ENCODE data around the gene MYBPC1. TPM values are rescaled to one million over a fixed set of nuclear protein-coding genes. Genes with fewer than 3 reads are reported as not detected.
"Not testable (repeated sequence)": the region's sequence is repeated elsewhere in the genome, so short reads cannot be mapped to it uniquely, and the experiment has no call there.

The MYBPC1 gene
- total RNA-seq, 2 donors from 2014 or later: 0.89 to 4.2 TPM

DNA sequence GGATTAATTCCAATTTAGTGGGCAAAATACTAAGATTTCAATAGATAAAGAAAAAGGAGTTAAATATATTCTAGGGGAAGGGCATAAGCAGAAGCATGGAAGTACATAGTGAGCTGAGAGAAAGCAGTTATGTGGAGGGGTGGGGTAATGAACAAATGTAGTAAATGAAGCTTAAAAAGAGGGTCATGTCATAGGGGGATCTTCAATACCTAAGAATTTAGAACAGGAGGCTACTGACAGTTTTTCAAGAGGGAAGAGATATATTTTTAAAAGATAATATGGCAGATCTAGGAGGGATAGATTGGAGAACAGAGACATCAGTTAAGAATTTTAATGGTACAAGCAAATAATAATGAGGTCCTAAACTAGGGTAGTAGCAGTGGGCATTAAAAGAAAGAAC, 135.1 kb downstream of the MYBPC1 start:
- H3K9ac ChIP-seq (ENCODE audit: low read depth in 2 of 2, low read length in 2 of 2): no peak overlapping the region
- no peaks in the 10 kb centered on the region for H3K9me3 ChIP-seq
- no peak overlapping the region for H3K4me3 ChIP-seq
- TF ChIP-seq CTCF (IDR thresholded peaks at IDR 0.05): no peak
- H3K27me3 ChIP-seq: no peaks in the 10 kb centered on the region
- H3K4me1 ChIP-seq: no peaks in the 10 kb centered on the region
- H3K27ac ChIP-seq: no peak overlapping the region
- H3K36me3 ChIP-seq: no peaks in the 10 kb centered on the region
- DNase-seq: no peak
- intact Hi-C loops (cut with DNase I): no loop called here

DNA sequence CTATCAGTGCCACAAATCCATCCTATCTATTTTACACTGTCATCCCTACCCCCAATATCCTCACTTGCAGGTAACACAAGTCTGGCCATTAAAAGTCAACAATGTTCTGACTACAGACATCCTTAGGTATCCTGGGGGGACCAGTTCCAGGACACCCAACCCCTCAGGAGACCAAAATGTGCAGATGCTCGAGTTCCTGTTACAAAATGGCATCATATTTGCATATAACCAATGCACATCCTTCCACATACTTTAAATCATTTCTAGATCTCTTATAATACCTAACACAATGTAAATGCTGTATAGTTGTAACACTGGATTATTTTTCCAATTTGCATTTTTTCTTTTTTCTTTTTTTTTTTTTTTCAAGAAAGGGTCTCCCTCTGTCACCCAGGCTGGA, 137.5 kb downstream of the MYBPC1 start:
- no peak overlapping the region for H3K9ac ChIP-seq (ENCODE audit: low read depth in 2 of 2, low read length in 2 of 2)
- intact Hi-C loops (cut with DNase I): no loop called here
- no peak overlapping the region for H3K27ac ChIP-seq
- no peak overlapping the region for H3K4me3 ChIP-seq
- no peaks in the 10 kb centered on the region for H3K27me3 ChIP-seq
- no peaks in the 10 kb centered on the region for H3K9me3 ChIP-seq
- no peaks in the 10 kb centered on the region for H3K36me3 ChIP-seq
- H3K4me1 ChIP-seq: no peaks in the 10 kb centered on the region
- no peak for DNase-seq
- TF ChIP-seq CTCF (IDR thresholded peaks at IDR 0.05): no peak

GRCh38 chr12:101733166-101733565, 138.4 kb downstream of the MYBPC1 start:
- intact Hi-C loops (cut with DNase I): no loop called here
- TF ChIP-seq CTCF (IDR thresholded peaks at IDR 0.05): no peak
- Histone ChIP-seq H3K4me3 (no peak overlapping the region), H3K27ac (no peak overlapping the region), H3K27me3 (no peaks in the 10 kb centered on the region), H3K9me3 (no peaks in the 10 kb centered on the region), H3K4me1 (no peaks in the 10 kb centered on the region), H3K36me3 (no peaks in the 10 kb centered on the region), H3K9ac (ENCODE audit: low read depth in 2 of 2, low read length in 2 of 2) (no peak overlapping the region)
- DNase-seq: no peak

DNA sequence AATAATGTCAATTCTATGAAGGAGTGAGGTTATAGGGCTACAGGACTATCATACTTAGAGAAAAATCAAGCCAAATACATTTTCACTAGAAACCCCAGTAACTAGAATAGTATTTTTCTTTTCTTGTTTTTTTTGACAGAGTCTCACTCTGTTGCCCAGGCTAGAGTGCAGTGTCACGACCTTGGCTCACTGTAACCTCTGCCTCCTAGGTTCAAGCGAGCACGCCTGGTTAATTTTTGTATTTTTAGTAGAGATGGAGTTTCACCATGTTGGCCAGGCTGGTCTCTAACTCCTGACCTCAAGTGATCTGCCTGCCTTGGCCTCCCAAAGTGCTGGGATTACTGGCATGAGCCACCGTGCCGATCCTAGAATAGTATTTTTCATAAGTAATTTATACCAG, 139.7 kb downstream of the MYBPC1 start:
- intact Hi-C loops (cut with DNase I); H3K27ac ChIP-seq; H3K9me3 ChIP-seq; H3K4me1 ChIP-seq; H3K36me3 ChIP-seq; H3K4me3 ChIP-seq; H3K9ac ChIP-seq (ENCODE audit: low read depth in 2 of 2, low read length in 2 of 2); DNase-seq; H3K27me3 ChIP-seq: not testable (repeated sequence)

Other genes starting within 250 kb of the MYBPC1 start
- 100 to 1,000 TPM in 1 of 2 donors, 10 to 100 TPM in 1; 96.4 to 100 TPM for gene ARL1, start 187.2 kb upstream of the MYBPC1 start, total RNA-seq
- not detected for gene SPIC, start 119.6 kb upstream of the MYBPC1 start, total RNA-seq
- 100 to 1,000 TPM in 1 of 2 donors, 10 to 100 TPM in 1; 88.6 to 108 TPM for gene CHPT1, start 102.7 kb downstream of the MYBPC1 start, total RNA-seq
- gene SYCP3, start 144.5 kb downstream of the MYBPC1 start, total RNA-seq: under 1 TPM in 1 of 2 donors, not detected in 1; 0.35 TPM
- gene GNPTAB, start 236.0 kb downstream of the MYBPC1 start, total RNA-seq: 100 to 1,000 TPM in 1 of 2 donors, 10 to 100 TPM in 1; 49.1 to 103 TPM

Measured in colonic mucosa (tissue), 4 donors.